HG03460 (cell line): ENCODE results near the gene NONO.
"Not testable (repeated sequence)": the region's sequence is repeated elsewhere in the genome, so short reads cannot be mapped to it uniquely, and the experiment has no call there.

Experiments
- ATAC-seq: cut with Tn5 transposase; IDR thresholded peaks from one replicate; pipeline ENCODE4 v1.9.1; 2021; ENCODE audit not compliant: unreplicated experiment

NONO gene

DNA sequence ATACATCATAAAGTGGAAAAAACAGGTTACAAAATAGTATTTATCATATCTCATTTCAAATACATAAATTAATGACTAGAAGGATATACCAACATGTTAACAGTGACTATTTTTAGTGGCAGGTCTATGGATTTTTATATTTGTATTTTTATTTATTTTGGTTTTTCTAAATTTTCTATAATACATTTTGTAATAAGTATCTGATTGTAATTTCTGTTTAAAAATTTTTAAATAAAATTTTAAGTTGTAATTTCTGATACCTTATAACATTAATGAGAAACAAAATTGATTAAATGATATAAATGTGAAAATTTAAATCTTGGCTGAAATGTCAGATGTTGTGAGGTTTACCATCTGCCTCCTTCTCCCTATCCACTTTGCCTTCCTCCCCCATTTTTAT, 2.5 kb downstream of the NONO start:
- ATAC-seq, result no peak

DNA sequence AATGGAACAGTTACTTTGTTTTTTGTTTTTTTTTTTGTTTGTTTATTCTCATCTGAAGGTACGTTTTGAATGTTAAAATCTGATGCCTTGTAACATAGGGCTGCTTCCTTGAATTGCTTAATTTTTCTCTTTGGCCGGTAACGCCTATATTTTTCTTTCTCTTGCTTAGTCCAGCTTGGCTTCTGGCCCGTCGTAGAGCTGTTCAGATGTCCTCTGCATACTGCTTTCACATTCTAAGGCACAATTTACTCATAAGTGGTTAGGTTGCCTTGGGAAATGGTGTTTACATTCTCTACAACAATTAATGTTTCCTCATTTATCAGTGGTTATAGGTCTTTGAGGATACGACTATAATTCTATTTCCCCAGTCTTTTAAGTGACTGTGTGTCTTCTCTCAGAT, 7.9 kb downstream of the NONO start:
- no peak for ATAC-seq

DNA sequence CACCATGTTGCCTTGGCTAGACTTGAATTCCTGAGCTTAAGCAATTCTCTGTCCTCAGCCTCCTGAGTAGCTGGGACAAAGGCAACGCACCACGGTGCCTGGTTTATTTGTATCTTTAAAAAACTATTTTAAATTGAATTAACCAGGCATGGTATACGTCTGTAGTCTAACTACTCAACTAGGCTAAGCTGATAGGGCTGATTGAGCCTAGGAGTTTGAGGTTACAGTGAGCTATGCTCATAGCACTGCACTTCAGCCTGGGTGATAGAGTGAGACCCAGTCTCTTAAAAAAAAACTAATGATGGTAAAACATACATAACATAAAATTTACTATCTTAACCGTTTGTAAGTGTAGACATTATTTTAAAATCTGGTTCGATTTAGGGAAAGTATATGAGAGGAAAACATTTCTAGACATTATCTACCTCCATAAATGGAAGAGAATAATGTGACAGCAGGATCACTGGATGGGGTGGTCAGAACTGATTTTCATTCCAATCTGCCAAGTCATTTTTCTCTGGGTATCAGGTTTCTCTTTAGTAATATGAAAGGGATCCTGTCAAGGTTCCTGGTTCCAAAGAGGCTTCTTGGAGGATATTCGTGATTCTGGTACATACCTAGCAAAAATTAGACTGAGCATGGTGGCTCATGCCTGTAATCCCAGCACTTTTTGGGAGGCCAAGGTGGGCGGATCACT, 9.4 kb downstream of the NONO start:
- no peak for ATAC-seq

DNA sequence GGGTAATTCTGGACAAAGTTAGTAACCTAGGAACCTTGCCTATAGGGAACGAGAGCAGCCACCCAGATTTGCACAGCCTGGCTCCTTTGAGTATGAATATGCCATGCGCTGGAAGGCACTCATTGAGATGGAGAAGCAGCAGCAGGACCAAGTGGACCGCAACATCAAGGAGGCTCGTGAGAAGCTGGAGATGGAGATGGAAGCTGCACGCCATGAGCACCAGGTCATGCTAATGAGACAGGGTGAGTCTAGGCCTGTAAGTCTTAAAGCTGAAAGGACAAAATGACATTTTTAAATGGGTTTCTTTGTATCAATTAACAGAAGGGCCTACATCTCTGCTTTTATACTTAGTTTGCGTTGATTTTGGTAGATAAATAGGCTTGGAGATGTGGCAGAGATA, 13.4 kb downstream of the NONO start:
- ATAC-seq, result no peak

DNA sequence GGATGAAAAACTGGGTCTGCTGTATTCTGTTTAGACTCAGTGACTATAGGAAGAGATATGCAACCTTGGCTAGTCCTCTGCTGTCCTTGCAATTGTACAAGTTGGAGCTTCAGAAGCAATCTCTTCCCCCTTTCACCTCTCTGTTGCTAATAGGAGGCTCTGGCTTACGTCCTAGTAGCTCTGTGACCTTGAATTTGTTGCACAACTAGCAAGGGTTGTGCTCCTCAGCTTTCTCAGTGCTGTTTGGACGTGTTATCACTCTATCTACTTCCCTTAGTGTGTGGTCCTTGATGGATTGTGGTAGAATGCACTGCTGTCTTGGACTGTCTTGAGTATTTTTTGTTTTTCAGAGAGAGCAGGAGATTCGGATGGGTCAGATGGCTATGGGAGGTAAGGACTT, 14.7 kb downstream of the NONO start:
- ATAC-seq, result no peak

DNA sequence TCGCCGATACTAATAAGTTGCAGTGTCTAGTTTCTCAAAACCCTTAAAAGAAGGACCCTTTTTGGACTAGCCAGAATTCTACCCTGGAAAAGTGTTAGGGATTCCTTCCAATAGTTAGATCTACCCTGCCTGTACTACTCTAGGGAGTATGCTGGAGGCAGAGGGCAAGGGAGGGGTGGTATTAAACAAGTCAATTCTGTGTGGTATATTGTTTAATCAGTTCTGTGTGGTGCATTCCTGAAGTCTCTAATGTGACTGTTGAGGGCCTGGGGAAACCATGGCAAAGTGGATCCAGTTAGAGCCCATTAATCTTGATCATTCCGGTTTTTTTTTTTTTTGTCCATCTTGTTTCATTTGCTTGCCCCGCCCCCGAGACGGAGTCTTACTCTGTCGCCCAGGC, 16.6 kb downstream of the NONO start:
- not testable (repeated sequence) for ATAC-seq

DNA sequence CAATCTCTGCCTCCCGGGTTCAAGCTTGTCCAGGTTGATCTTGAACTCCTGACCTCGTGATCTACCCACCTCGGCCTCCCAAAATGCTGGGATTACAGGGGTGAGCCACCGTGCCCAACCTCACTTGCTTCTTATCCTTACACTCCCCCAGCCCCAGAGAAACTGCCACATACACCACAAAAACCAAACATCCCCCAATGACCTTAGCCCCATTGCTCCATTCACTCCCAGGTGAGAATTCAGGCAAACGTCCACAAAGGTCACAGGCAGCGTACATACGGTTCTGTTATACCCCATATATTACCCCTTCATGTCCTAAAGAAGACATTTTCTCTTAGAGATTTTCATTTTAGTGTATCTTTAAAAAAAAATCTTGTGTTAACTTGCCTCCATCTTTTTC, 17.1 kb downstream of the NONO start:
- ATAC-seq, result not testable (repeated sequence)

DNA sequence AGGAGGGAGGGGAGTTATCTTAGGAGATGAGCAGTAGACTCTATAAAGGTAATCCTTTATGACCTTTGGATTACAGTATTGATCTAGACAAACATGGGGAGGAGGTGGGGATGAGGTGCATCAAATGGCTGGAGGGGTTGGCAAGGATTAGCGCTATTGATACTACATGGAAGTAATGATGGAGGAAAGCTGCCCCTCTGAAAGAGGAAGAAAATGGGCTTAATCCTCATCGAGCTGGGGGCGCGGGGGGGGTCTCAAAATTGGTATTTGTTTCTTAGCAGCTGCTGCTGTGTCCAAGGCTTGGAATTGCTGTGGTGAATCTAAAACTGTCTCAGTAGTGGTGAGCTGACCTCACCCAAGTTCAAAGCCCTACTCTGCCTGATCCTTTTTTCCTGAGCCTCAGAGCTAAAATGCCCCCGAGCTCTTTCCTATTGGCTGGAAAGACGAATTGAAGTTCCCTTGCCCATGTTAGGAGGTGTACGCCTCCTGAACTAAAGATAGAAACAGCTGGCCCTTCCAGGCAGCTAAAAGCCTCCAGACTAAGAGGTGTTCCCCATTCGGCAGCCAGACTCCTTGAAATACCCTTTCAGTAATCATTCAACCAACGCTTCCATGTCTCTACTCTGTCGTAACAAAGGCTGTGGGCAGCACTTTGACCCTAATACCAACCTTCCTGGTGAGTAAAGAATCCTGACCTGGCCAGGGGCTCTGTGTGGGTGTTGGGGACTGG, 17.9 kb downstream of the NONO start, which contains the start of gene ITGB1BP2:
Gene ITGB1BP2 (plus strand): TSS at position 556 of the 730 bp plus-strand sequence. CDS start 57 bp downstream, at position 613.
- no peak for ATAC-seq

DNA sequence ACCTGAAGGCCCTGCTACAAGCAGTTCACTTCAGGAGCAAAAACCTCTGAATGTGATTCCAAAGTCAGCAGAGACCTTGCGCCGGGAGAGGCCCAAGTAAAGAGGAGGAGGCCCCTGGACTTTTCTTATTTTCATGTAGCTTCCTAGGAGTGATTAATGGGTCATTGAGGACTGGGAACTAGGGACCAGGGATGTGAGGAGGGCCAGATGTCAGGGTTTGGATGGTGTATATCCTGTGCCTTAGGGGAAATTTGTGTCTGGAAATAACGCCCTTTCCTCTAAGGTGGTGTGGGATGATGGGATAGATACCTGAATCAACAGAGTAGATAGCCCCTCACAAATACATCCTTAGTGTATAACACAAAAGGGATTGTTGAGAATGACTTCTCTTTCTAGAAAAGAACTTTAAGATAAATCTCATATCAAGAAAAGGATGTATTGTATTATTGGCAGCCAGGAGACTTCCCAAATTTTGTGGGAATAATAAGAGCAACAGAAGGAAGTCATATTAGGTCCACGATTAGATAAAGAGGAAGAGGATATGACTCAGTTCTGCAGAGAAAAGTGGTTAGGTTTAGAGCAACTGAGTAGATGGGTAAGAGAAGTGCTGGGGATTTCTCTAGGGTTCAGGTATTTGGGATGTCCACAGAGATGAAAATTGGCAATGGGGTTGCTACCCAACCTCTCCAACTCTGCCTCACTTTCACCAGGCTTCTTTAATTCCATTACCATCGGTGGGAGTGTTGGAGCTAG, 19.2 kb downstream of the NONO start:
- ATAC-seq, result no peak

DNA sequence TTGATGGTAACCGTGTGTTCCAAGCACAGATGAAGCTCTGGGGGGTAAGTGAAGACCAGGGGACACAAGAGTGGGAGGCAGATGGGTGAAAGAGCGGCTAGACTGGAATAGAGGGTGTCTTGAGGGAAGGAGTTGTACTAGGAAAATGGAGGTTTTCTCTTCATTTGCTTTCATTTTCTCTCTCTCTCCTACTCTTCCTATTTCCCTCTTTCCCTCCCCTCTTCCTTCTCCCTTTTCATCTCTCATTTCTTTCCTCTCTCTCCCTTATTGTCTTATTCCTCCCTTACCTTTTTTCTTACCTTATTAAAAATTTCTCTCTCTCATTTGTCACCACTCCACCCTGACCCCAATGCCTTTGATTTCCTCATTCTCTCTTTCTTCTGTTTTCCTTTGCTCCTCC, 21.1 kb downstream of the NONO start:
- ATAC-seq, result no peak

DNA sequence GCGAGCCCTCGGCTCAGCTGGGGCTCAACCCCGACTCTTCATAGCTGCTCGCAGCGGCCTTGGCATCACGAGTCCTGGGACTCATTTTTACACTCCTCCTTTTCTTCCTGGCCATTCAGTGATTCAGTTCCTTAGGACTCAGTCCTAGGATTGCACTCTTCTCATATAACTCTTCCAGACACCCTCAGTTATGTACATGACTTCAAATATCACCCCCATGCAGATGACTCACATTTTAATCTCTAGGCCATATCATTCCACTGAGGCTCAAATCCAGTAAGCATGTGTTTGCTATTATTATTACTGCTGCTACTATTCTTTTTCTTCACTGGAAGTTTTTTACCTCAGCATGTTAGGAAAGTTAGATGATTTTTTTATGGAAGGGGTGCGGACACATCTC, 32.5 kb downstream of the NONO start:
- no peak for ATAC-seq

DNA sequence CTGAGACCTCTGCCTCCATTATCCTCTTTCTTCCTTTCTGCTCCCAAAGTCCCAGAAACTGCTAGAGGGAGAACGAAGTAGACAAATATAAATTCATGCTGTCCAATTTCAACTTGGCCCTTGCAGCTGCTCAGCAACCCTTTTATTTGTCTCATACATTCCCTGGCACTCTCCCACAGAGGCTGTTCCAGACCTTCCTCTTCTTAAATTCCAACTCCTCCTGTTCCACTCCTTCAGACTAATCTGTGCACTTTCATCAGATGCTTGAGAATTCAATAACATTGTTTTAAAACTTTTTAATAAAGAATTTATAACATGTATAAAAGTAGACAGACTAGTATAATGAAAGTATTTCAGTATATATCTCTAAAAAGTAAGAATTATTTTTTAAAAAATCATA, 33.5 kb downstream of the NONO start:
- ATAC-seq, result not testable (repeated sequence)

DNA sequence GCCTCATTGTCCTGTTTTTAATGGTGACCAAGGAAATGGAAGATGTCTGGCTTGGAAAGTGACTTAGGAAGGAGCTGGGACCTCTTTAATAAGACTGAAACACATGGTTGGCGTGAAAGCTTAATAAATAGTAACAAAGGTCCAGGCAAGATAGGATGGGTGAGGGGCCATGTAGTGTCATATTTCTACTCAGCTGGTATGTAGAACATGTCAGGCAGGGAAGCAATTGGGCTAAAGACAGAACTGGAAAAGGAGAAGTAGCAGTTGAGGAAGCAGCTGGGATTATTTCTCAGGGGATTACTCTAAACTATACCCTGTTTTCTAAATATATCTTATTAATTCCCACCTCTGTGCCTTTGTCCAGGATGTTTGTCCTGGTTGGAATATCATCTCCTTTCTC, 36.7 kb downstream of the NONO start:
- ATAC-seq, result no peak

DNA sequence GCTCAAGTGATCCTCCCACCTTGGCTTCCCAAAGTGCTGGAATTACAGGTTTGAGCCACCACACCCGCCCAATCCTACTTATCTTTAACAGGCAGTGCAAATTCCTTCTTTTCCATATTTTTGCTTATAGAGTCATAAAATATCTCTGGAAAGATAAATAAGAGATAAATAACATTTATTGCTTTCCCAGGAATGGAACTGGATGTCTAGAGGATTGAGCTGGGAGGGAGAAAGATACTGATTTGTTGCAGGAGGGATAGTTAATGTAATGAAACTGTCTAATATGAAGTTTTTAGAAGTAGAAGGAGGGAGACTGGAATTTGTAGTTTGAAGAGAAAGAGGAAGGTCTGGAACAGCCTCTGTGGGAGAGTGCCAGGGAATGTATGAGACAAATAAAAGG, 38.3 kb downstream of the NONO start:
- no peak for ATAC-seq

DNA sequence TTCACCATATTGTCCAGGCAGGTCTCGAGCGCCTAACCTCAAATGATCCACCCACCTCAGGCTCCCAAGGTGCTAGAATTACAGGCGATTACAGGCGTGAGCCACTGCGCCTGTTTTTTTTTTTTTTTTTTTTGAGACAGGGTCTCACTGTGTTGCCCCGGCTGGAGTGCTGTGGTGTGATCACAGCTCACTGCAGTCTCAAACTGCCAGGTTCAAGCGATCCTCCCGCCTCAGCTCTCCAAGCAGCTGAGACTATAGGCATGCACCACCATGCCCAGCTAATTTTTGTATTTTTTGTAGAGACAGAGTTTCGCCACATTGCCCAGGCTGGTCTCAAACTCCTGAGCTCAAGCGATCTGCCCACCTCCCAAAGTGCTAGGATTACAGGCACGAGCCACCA, 41.0 kb downstream of the NONO start:
- not testable (repeated sequence) for ATAC-seq

DNA sequence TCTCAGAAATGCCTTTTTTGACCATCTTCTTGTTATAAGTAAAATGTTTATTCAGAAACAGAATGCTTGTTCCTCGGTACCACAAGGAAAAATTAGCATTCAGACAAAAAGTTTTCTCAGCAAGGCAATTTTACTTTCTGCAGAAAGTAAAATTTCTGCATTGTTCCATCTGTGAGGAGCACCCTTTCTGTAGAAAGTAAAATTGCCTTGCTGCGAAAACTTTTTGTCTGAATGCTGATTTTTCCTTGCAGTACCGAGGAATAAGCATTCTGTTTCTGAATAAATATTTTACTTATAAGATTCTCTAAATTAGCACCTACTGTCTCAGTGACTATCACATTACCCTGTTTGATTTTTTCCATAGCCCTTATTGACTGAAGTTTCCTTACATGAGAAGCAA, 43.0 kb downstream of the NONO start:
- no peak for ATAC-seq

DNA sequence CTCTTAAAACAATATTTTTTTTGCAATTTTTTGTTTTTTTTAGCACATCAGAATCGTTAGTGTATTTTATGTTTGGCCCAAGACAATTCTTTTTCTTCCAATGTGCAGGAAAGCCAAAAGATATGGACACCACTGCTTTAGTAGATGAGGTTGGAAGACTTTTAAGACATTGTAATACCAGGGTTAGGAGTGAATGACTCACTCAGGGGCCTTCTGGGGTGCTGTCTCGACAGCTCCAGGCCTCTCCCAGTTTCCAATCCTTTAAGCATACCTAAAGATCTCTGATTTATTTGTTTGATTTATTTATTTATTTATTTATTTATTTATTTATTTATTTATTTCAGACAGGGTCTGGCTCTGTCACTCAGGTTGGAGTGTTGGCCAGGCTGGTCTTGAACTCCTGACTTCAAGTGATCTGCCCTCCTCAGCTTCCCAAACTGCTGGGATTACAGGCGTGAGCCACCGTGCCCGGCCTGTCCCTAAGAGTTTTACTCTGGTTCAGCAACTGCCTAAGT, 65.8 kb downstream of the NONO start:
- not testable (repeated sequence) for ATAC-seq

DNA sequence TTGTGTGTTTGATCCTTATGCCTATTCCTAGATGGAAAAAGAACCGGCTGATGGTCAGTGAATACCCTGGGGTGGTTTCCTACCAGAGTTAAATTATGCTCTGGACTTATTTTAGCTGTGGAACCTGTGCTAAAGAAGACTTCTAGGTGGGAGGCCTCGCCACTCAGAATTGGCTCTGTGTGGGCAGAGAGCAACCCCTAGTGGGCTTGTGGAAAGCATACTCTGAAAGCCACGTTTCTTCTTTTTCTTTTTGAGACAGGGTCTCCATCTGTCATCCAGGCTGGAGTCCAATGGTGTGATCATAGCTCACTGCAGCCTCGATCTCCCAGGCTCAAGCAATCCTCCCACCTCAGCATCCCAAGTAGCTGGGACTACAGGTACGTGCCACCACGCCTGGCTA, 66.4 kb downstream of the NONO start:
- ATAC-seq, result not testable (repeated sequence)
